NCI-H748 (cell line): ENCODE measurements around the gene NFYC.

Source experiments
- DNase-seq: peaks from one replicate; lab custom pipeline; 2025; ENCODE audit not compliant: unreplicated experiment; lab: John Stamatoyannopoulos, UW

The NFYC gene

DNA sequence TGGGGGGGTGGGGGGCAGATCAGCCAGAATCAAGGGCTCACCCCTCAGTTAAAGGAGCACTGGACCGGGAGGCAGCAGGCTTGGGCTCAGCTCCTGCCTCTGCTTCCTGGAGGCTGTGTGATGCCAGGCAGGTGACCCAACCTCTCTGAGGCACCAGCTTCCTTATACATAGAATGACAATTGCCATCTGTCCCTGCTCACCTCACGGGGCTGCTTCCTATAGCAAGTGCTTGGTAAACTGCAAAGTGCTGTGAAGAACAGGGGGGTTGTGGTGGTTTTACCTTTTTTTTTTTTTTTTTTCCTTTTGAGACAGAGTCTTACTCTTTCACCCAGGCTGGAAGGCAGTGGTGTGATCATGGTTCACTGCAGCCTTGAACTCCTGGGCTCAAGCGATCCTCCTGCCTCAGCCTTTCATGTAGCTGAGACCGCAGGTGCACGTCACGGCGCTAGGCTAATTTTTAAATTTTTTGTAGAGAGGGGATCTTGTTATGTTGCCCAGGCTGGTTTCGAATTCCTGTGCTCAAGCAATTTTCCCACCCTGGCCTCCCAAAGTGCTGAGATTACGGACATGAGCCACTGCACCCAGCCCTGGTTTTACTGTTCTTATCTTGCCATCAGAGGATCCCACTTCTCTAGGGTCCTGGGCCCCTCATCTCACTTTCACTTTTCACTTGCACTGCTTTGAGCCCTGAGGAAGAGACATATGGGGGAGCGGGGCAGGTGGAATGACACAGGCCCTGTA lies 103.6 kb downstream of the NFYC start:
- DNase-seq, result no peak

- no peak for DNase-seq
Measured at GRCh38 chr1:40795811-40796586, 104.5 kb downstream of the NFYC start.

GRCh38 chr1:40796939-40797667 lies 105.6 kb downstream of the NFYC start:
- DNase-seq, result no peak

DNA sequence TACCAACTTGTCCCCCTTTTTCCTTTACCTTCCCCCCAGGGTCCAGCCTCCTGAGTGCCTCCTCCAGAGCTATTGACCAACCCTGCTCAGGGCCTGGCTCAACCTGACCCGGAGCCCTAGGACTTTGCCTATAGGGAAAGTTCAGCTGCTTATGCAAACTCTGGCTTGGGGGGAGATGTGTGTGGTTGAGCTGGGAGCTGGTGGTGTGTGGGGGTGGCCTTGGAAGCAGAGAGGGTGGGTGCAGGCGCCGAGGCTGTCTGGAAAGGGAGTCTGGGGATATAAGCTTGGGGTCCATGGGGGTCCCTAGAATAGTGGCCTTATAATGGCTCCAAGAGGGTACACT lies 106.1 kb downstream of the NFYC start:
- no peak for DNase-seq

DNA sequence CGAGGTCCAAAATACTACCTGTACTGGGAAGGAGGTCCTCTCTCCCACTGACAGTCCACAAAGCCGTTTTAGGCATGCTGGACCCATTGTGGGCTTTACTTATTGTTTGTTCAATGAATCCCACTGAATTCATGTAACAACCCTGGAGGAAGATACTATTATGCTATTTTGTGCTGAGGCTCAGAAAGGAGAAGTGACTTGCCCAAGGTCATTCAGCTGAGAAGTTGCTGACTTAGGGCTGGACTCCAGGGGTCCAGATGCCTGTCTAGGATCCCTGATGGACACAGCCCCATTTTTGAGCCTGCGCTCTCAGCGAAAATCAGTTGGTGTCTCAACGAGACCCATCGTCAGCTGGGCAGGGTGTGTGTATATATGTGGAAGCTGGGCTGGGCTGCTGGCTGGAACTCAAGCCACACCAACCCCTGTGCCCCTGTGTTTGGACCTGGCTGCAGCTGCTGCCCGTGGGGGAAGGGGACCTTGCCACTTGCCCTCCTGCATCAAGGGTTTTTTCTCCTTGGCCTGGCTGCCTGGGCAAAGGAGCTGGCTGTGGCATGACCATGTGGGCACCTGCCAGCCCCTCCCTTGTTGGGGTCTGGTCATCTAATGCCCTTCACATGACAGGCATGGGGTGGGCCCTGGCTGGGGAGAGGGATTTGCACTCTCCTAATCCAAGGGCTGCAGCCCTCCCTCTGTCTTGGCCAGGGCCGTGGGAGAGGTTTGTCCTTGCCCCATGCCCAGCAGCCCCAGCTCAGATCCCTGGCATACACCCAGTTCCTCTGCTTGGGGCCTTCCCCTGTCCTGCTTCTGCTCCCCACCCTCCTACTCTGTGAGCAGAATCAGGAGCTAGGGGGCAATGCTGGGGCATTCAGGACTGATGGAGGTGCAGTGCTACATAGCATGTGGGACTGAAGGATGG lies 107.1 kb downstream of the NFYC start:
- DNase-seq, result no peak

- no peak for DNase-seq
Measured at GRCh38 chr1:40799351-40799867, 107.9 kb downstream of the NFYC start.

DNA sequence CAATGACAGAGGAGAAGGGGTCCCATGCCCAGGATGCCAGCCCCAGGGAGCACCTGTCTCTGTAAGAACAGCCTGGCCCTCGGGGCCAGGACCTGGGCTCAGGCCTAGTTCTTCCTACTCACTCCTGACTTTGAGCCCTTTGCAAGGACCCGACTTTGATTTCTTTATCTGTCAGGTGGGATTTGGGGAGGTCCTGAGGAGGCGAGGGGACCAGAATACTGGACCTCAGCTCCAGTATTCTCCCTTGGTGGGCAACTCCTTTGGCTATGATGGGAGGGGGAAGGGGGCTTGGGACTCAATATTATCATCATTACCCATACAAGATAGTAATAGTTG lies 110.2 kb downstream of the NFYC start:
- no peak for DNase-seq

DNA sequence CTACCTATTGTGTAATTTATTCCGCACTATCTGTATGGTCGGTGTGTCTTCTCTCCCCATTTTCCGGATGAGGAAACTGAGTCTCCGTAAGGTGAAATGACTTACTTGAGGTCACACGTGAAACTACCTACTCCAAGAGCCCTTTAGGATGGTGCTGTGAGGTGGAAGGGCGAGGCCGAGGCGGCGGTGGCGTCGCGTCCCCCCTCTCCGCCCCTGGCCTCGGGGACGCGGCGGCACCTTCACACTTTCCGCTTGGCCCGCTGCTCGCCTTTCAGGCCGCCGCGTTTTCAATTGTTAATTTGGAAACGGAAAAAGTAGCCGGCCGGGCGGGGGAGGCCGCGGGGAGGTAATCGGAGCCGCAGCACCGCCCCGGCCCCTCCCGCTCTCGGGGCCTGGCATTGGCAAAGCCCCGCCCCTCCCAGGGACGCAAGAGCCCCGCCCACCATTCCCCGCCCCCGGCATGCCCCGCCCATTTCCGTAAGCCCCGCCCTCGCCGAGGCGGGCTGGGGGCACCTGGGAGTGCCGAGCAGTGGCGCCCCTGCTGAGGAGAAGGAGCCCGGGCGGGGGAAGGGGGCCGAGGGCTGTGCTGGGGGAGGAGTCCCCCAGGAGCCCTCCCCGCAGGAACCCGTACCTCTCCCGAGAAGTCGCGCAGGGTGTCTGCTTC lies 110.7 kb downstream of the NFYC start:
- DNase-seq, result peak; percentile 100

GRCh38 chr1:40802742-40803113 lies 111.2 kb downstream of the NFYC start:
- DNase-seq, result no peak

DNA sequence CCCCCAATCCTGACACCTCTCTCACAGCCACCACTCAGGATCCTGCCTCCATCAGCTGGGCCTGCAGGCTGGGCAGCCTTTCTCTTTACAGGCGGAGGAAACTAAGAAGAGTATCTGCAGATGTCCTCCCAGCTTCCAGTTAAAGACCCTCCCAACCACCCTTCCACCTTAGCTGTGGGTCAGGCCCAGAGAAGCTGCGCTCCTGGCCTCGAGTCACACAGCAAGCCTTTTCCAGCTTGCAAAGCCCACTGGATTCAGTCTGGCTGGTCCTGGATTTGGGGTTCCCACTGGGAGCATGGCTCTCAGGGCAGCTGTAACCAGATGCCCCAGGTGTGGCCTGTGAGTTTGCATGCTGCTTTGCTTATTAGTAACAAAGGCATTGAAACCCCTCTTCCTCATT lies 111.9 kb downstream of the NFYC start:
- DNase-seq, result peak; percentile 73

- DNase-seq, result no peak
Measured at GRCh38 chr1:40803902-40804301, 112.4 kb downstream of the NFYC start.

DNA sequence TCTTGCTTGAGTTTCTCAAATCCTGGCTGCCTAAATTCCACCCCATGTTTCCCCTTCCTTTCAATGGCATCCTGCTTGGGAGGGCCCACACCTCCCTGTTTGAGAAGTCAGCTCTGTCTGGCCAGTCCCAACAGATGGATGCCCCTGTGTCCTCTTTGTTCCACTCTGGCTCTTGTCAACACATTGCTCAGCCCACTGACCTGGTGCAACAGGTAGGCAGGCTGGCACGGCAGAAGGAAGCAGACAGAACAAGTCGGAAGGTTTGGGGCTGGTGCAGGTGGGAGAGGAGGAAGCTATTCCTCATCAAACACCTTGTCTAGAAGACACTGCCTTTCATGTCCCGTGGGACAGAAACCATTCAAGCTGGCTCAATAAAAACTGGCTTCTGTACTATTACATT lies 114.7 kb downstream of the NFYC start:
- DNase-seq, result no peak

- no peak for DNase-seq
Measured at GRCh38 chr1:40806731-40807695, 115.5 kb downstream of the NFYC start.

DNA sequence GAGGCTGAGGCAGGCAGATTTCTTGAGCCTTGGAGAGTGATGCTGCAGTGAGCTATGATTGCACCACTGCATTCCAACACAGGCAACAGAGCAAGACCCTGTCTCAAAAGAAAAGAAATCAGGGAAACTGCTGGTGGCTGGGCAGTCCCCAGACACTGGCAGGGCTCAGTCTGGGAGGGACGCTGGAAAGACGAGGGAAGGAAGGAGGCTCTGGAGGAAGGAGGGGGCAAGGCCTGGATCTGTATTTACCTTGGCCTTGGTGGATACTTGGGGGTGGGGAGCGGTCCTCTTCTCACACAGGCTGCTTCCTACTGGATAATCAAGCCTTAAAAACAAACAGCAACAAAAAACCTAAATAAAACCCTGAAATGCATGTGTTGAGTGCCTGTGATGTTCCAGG lies 116.5 kb downstream of the NFYC start:
- DNase-seq, result no peak

- DNase-seq, result no peak
Measured at GRCh38 chr1:40808444-40808843, 116.9 kb downstream of the NFYC start.

- DNase-seq, result no peak
Measured at GRCh38 chr1:40808909-40809308, 117.4 kb downstream of the NFYC start.

GRCh38 chr1:40810927-40811326 lies 119.4 kb downstream of the NFYC start:
- no peak for DNase-seq

- DNase-seq, result no peak
Measured at GRCh38 chr1:40815420-40815819, 123.9 kb downstream of the NFYC start.

DNA sequence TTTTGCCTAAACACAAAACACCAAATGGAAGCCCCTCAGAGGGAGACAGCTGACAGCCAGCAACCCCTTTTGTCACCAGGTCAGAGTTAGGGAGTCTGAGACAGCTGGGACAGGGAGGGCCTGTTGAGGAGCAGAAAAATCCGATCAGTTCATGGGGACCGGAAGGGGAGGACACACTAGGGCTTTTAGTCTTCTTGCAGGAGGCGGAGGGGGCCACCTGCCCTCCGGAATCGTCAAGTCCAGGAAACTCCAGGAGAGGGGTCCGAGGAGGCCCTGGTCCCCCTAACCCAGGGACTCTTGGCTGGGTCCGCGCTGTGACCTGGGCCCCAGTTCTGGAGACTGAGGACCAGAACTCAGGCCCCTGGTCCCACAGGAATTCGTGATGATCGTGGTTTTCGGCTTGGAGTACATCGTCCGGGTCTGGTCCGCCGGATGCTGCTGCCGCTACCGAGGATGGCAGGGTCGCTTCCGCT lies 126.3 kb downstream of the NFYC start:
- no peak for DNase-seq
